MM.1S (cell line): ENCODE data around the gene YPEL3.
A peak's percentile ranks its signal among the peaks of the same experiment; 100 is the strongest.

Experiments
- DNase-seq: peaks from one replicate; pipeline ENCODE4 v3.0.0-alpha.2; 2015
- H2AFZ ChIP-seq: fragments of 300-600 bp; sonication (generic); 2 replicates; pipeline ENCODE4 v1.6.0; 2016; ENCODE audit warnings: antibody characterized with exemption, low read length
- H3F3A ChIP-seq: fragments of 300-600 bp; sonication (generic); 2 replicates; pipeline ENCODE4 v1.6.1; 2016; ENCODE audit warnings: mild to moderate bottlenecking, antibody characterized with exemption, low read length, moderate library complexity, mixed read lengths; ENCODE audit not compliant: insufficient read depth
- H3K27ac ChIP-seq: fragments of 300-600 bp; sonication (generic); 2 replicates; pipeline ENCODE4 v1.5.1; 2016; ENCODE audit warnings: mild to moderate bottlenecking, low read length
- H3K27me3 ChIP-seq: fragments of 300-600 bp; sonication (generic); replicated peaks from 2 replicates; pipeline ENCODE4 v1.6.0; 2016; ENCODE audit warnings: low read length; ENCODE audit not compliant: insufficient read depth
- H3K36me3 ChIP-seq: fragments of 300-600 bp; sonication (generic); replicated peaks from 2 replicates; pipeline ENCODE4 v1.6.1; 2016; ENCODE audit warnings: mild to moderate bottlenecking, low read length, mixed read lengths; ENCODE audit not compliant: insufficient read depth
- H3K4me1 ChIP-seq: fragments of 300-600 bp; sonication (generic); 2 replicates; pipeline ENCODE4 v1.6.1; 2016; ENCODE audit warnings: low read length, mixed read lengths
- H3K4me2 ChIP-seq: fragments of 300-600 bp; sonication (generic); 2 replicates; pipeline ENCODE4 v1.6.0; 2016; ENCODE audit warnings: low read depth, low read length
- H3K4me3 ChIP-seq: fragments of 300-600 bp; sonication (generic); 2 replicates; pipeline ENCODE4 v1.5.1; 2016; ENCODE audit warnings: low read length, mixed read lengths
- H3K79me2 ChIP-seq: fragments of 300-600 bp; sonication (generic); 2 replicates; pipeline ENCODE4 v1.6.1; 2016; ENCODE audit warnings: mixed run types, low read length, mixed read lengths
- H3K9ac ChIP-seq: fragments of 300-600 bp; sonication (generic); 2 replicates; pipeline ENCODE4 v1.6.1; 2016; ENCODE audit warnings: low read length, mixed read lengths
- H3K9me2 ChIP-seq: fragments of 300-600 bp; sonication (generic); replicated peaks from 2 replicates; pipeline ENCODE4 v1.6.1; 2016; ENCODE audit warnings: mild to moderate bottlenecking, low read length, mixed read lengths; ENCODE audit not compliant: insufficient read depth
- H3K9me3 ChIP-seq: fragments of 300-600 bp; sonication (generic); replicated peaks from 2 replicates; pipeline ENCODE4 v1.6.1; 2016; ENCODE audit warnings: mild to moderate bottlenecking, low read length, mixed read lengths; ENCODE audit not compliant: insufficient read depth
- H4K20me1 ChIP-seq: fragments of 300-600 bp; sonication (generic); 2 replicates; pipeline ENCODE4 v1.6.1; 2016; ENCODE audit warnings: mild to moderate bottlenecking, low read length, moderate library complexity, mixed read lengths; ENCODE audit not compliant: insufficient read depth
- CTCF ChIP-seq: fragments of 300-600 bp; sonication (generic); IDR thresholded peaks from 2 replicates; pipeline ENCODE4 v1.5.1; 2016; ENCODE audit warnings: antibody characterized with exemption, low read length, mixed read lengths
- EZH2 ChIP-seq: fragments of 300-600 bp; sonication (generic); optimal IDR thresholded peaks from 2 replicates; pipeline ENCODE3; 2017; ENCODE audit warnings: low read depth, mild to moderate bottlenecking, antibody characterized with exemption, low read length, mixed read lengths
- EZH2phosphoT487 ChIP-seq: fragments of 300-600 bp; sonication (generic); IDR thresholded peaks from 2 replicates; pipeline ENCODE4 v1.6.1; 2018; ENCODE audit warnings: antibody characterized with exemption, low read length

Gene YPEL3

GRCh38 chr16:30096862-30097563 is 1.0 kb upstream of the YPEL3 start:
- Histone ChIP-seq H2AFZ (peak overlapping the region; percentile 97; the same call in 1 of the 2 replicates), H3K4me1 (peaks cover 24% of the 10 kb centered on the region), H3K9me2 (no peaks in the 10 kb centered on the region), H3K27me3 (no peaks in the 10 kb centered on the region), H3F3A (peaks cover 22% of the 10 kb centered on the region), H3K4me3 (0 out of 2 replicates have a peak overlapping the region, but pooled peaks have one; percentile 59), H3K36me3 (no peaks in the 10 kb centered on the region), H3K9me3 (no peaks in the 10 kb centered on the region), H3K4me2 (peak overlapping the region; percentile 81; the same call in 1 of the 2 replicates), H3K9ac (no peak overlapping the region), H3K79me2 (peaks cover 21% of the 10 kb centered on the region), H3K27ac (no peak overlapping the region), H4K20me1 (no peaks in the 10 kb centered on the region)
- DNase-seq = no peak
- TF ChIP-seq EZH2 = no peak
- no peak for TF ChIP-seq EZH2phosphoT487
- TF ChIP-seq CTCF = no peak

- Histone ChIP-seq H3K27ac (peak overlapping the region; percentile 55; the same call in 1 of the 2 replicates), H4K20me1 (no peaks in the 10 kb centered on the region), H3F3A (peaks cover 22% of the 10 kb centered on the region), H3K4me1 (peaks cover 24% of the 10 kb centered on the region), H3K4me2 (peak overlapping the region; percentile 100), H3K9me3 (no peaks in the 10 kb centered on the region), H3K36me3 (no peaks in the 10 kb centered on the region), H3K79me2 (peaks cover 21% of the 10 kb centered on the region), H3K9ac (peak overlapping the region; percentile 95), H3K9me2 (no peaks in the 10 kb centered on the region), H3K27me3 (no peaks in the 10 kb centered on the region), H2AFZ (peak overlapping the region; percentile 54), H3K4me3 (peak overlapping the region; percentile 99)
- no peak for TF ChIP-seq CTCF
- TF ChIP-seq EZH2 = no peak
- no peak for TF ChIP-seq EZH2phosphoT487
- peak; percentile 30 for DNase-seq
These were observed 591 bp downstream of the YPEL3 start for GRCh38 chr16:30095166-30096078.

- H3K27me3 ChIP-seq = no peaks in the 10 kb centered on the region
- peak overlapping the region; percentile 100 for H3K4me2 ChIP-seq
- no peaks in the 10 kb centered on the region for H3K9me2 ChIP-seq
- peak overlapping the region; percentile 99 for H3K4me3 ChIP-seq
- H3K4me1 ChIP-seq = peaks cover 24% of the 10 kb centered on the region
- peaks cover 22% of the 10 kb centered on the region for H3F3A ChIP-seq
- no peaks in the 10 kb centered on the region for H4K20me1 ChIP-seq
- no peaks in the 10 kb centered on the region for H3K36me3 ChIP-seq
- peak overlapping the region; percentile 55; the same call in 1 of the 2 replicates for H3K27ac ChIP-seq
- H3K79me2 ChIP-seq = peaks cover 21% of the 10 kb centered on the region
- DNase-seq = no peak
- H3K9ac ChIP-seq = peak overlapping the region; percentile 95; the same call in 1 of the 2 replicates
- TF ChIP-seq CTCF = no peak
- no peak for TF ChIP-seq EZH2
- TF ChIP-seq EZH2phosphoT487 = no peak
- no peak overlapping the region for H2AFZ ChIP-seq
- no peaks in the 10 kb centered on the region for H3K9me3 ChIP-seq
These were observed 1.4 kb downstream of the YPEL3 start for GRCh38 chr16:30094541-30095165.
